ENCODE data around the gene DVL3. TPM values are rescaled to one million over a fixed set of nuclear protein-coding genes. Genes with fewer than 3 reads are reported as not detected.

The DVL3 gene
- total RNA-seq, 1 experiment from 2014 or later = 108 TPM

DNA sequence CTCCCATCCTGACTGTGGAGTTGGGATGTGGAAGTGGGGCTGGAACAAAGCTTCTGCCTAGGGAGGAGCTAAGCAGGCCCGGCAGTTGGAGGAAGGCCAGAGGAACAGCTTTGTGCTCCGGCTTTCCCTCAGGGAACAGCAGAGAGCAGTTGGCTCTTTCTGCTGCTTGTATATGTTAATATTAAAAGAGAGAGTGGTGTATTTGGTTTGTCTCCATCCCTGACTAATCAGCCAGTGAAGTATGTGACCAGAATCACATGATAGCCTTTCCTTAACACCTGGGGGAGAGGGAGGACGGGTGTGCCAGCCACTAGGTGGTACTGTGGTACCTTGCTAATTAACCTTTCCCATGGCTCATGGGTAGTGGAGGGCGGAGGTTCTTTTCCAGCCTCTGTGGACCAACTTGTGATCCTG is 10.1 kb upstream of the DVL3 start:
- intact Hi-C loops (cut with micrococcal nuclease; ENCODE audit: unreplicated experiment) = loop anchor here (1.0 to 10.0 kb wide), 6 partner anchors 40 to 400 kb away; no protein-coding TSS in a partner anchor
- H3K79me2 ChIP-seq (ENCODE audit: low read depth) = no peaks in the 10 kb centered on the region
- no TSS peak for BruUV-seq (replicated peaks)
- no peak overlapping the region for H2AFZ ChIP-seq
- ChIA-PET POLR2A (ENCODE audit: unreplicated experiment) (interaction anchor here (0.6 to 0.7 kb wide), 2 partner anchors 10 to 175 kb away, joined by 5 to 8 read pairs; partner anchors contain the start of gene EIF2B5), CTCF (interaction anchor here (0.9 kb wide), 1 partner anchor 10 kb away, joined by 3 read pairs; the partner anchor contains the start of gene EIF2B5)
- H3K36me3 ChIP-seq (ENCODE audit: low read depth) = peaks cover 20% of the 10 kb centered on the region; the same call in 1 of the 2 replicates
- H3K4me3 ChIP-seq = no peak overlapping the region
- no peaks in the 10 kb centered on the region for H3K9me2 ChIP-seq (ENCODE audit: insufficient read depth)
- no peaks in the 10 kb centered on the region for H3K27me3 ChIP-seq (ENCODE audit: insufficient read depth, low read depth)
- peaks cover 38% of the 10 kb centered on the region for H3F3A ChIP-seq (ENCODE audit: insufficient read depth, low read depth)
- no peaks in the 10 kb centered on the region for H3K9me3 ChIP-seq (ENCODE audit: insufficient read depth, low read depth)
- TF ChIP-seq, protein P1, sequence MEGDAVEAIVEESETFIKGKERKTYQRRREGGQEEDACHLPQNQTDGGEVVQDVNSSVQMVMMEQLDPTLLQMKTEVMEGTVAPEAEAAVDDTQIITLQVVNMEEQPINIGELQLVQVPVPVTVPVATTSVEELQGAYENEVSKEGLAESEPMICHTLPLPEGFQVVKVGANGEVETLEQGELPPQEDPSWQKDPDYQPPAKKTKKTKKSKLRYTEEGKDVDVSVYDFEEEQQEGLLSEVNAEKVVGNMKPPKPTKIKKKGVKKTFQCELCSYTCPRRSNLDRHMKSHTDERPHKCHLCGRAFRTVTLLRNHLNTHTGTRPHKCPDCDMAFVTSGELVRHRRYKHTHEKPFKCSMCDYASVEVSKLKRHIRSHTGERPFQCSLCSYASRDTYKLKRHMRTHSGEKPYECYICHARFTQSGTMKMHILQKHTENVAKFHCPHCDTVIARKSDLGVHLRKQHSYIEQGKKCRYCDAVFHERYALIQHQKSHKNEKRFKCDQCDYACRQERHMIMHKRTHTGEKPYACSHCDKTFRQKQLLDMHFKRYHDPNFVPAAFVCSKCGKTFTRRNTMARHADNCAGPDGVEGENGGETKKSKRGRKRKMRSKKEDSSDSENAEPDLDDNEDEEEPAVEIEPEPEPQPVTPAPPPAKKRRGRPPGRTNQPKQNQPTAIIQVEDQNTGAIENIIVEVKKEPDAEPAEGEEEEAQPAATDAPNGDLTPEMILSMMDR (conservative IDR thresholded peaks at IDR 0.05) = peak; percentile 79
- no peak for TF ChIP-seq EZH2 (IDR thresholded peaks at IDR 0.05; ENCODE audit: low read depth)
- H4K20me1 ChIP-seq (ENCODE audit: insufficient read depth) = no peaks in the 10 kb centered on the region; the same call in 1 of the 2 replicates
- no peaks in the 10 kb centered on the region for H3K4me1 ChIP-seq (replicated peaks; ENCODE audit: insufficient read depth)
- DNase-seq = peak; percentile 71 to 74
- no peak overlapping the region for H3K4me2 ChIP-seq
- H3K27ac ChIP-seq = no peak overlapping the region

DNA sequence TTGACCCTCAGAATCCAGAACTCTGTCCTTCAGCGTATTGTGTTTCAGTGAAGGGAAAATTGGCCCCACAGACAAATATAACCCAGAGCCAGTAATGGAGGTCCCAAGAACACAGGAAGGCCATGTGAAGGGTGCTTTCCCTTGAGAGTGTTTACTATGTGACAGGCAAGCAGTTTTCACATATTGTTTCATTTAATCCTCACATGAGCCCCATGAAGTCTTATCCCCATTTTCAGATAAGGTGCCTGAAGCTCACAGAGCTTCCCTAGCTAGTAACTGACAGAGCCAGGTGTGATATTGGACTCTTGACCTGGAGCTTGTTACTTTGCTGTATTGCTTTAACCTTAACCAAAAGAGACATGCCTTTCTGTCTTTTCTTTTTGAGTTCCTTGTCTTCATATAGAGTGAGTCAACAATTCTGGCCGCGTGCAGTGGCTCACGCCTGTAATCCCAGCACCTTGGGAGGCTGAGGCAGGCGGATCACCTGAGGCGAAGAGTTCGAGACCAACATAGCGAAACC is 9.4 kb upstream of the DVL3 start:
- H3K4me3 ChIP-seq = no peak overlapping the region
- ChIA-PET CTCF (interaction anchor here (0.9 kb wide), 3 partner anchors 11 to 96 kb away, joined by 3 read pairs; partner anchors contain the start of genes ABCF3 and EIF2B5), POLR2A (ENCODE audit: unreplicated experiment) (interaction anchor here (0.7 kb wide), 1 partner anchor 10 kb away, joined by 8 read pairs; no protein-coding TSS in a partner anchor)
- peaks cover 16% of the 10 kb centered on the region; the same call in 1 of the 2 replicates for H3K36me3 ChIP-seq (ENCODE audit: low read depth)
- DNase-seq = no peak
- no peak overlapping the region for H2AFZ ChIP-seq
- H4K20me1 ChIP-seq (ENCODE audit: insufficient read depth) = no peaks in the 10 kb centered on the region; the same call in 1 of the 2 replicates
- no peak overlapping the region for H3K27ac ChIP-seq
- no peaks in the 10 kb centered on the region for H3K79me2 ChIP-seq (ENCODE audit: low read depth)
- no peaks in the 10 kb centered on the region for H3K9me2 ChIP-seq (ENCODE audit: insufficient read depth)
- no peaks in the 10 kb centered on the region for H3K4me1 ChIP-seq (replicated peaks; ENCODE audit: insufficient read depth)
- no peaks in the 10 kb centered on the region for H3K27me3 ChIP-seq (ENCODE audit: insufficient read depth, low read depth)
- H3F3A ChIP-seq (ENCODE audit: insufficient read depth, low read depth) = peaks cover 38% of the 10 kb centered on the region
- no peaks in the 10 kb centered on the region for H3K9me3 ChIP-seq (ENCODE audit: insufficient read depth, low read depth)
- intact Hi-C loops (cut with micrococcal nuclease; ENCODE audit: unreplicated experiment) = loop anchor here (1.0 to 10.0 kb wide), 6 partner anchors 39 to 399 kb away; no protein-coding TSS in a partner anchor
- no peak overlapping the region for H3K4me2 ChIP-seq
- no peak for TF ChIP-seq EZH2 (IDR thresholded peaks at IDR 0.05; ENCODE audit: low read depth)
- TF ChIP-seq, protein P1 (conservative IDR thresholded peaks at IDR 0.05) = no peak
- BruUV-seq (replicated peaks) = no TSS peak

DNA sequence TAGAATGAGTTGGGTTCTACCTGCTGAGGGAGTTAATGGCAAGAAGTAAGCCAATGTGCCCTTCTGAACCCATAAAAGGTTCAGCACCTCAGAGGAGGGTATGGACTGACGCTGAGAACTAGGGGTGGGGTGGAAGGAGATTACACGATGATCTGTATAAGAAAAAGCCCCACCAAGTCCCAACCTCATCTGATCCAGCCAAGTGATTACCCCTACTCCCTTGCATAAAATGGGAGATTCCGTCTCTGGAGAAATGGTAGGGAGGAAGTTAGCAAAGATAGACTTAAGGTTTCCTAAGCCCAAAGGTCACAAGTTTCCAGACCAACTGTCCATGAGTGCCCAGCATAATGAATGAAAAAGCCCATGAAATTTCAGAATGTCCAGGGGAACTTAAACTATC is 7.1 kb upstream of the DVL3 start:
- Histone ChIP-seq H3K4me2 (no peak overlapping the region), H3K9me2 (ENCODE audit: insufficient read depth) (no peaks in the 10 kb centered on the region), H3K4me1 (replicated peaks; ENCODE audit: insufficient read depth) (no peaks in the 10 kb centered on the region), H3K9me3 (ENCODE audit: insufficient read depth, low read depth) (no peaks in the 10 kb centered on the region), H3K4me3 (no peak overlapping the region), H3K36me3 (ENCODE audit: low read depth) (0 out of 2 replicates have a peak, but pooled peaks cover 4% of the 10 kb centered on the region), H3K27me3 (ENCODE audit: insufficient read depth, low read depth) (no peaks in the 10 kb centered on the region), H2AFZ (no peak overlapping the region), H3F3A (ENCODE audit: insufficient read depth, low read depth) (peaks cover 38% of the 10 kb centered on the region), H3K79me2 (ENCODE audit: low read depth) (no peaks in the 10 kb centered on the region), H3K27ac (no peak overlapping the region), H4K20me1 (ENCODE audit: insufficient read depth) (no peaks in the 10 kb centered on the region; the same call in 1 of the 2 replicates)
- intact Hi-C loops (cut with micrococcal nuclease; ENCODE audit: unreplicated experiment) = loop anchor here (10.0 kb wide), 1 partner anchor 397 kb away; no protein-coding TSS in a partner anchor
- ChIA-PET CTCF (interaction anchor here (0.6 kb wide), 1 partner anchor 113 kb away, joined by 8 read pairs; no protein-coding TSS in a partner anchor), POLR2A (ENCODE audit: unreplicated experiment) (no interaction called here)
- no TSS peak for BruUV-seq (replicated peaks)
- TF ChIP-seq, protein P1 (conservative IDR thresholded peaks at IDR 0.05) = no peak
- no peak for TF ChIP-seq EZH2 (IDR thresholded peaks at IDR 0.05; ENCODE audit: low read depth)
- no peak for DNase-seq

Data from PC-9 (cell line).